Neural cell (in vitro differentiated cells): ENCODE results near the gene SLC1A1. TPM values are rescaled to one million over a fixed set of nuclear protein-coding genes. Genes with fewer than 3 reads are reported as not detected.
A peak's percentile ranks its signal among the peaks of the same experiment; 100 is the strongest.

Experiments used
- H2AFZ ChIP-seq: fragments of 200-600, 300-800 bp; sonication (generic), shearing (Covaris generic); 2 replicates; pipeline ENCODE4 v1.6.0; 2014; ENCODE audit warnings: low read depth, mild to moderate bottlenecking, antibody characterized with exemption, low read length, moderate library complexity
- H3F3A ChIP-seq: fragments of 200-600 bp; shearing (Covaris generic); 2 replicates; pipeline ENCODE4 v1.6.1; 2016; ENCODE audit warnings: mild to moderate bottlenecking, moderate library complexity, mixed read lengths, antibody characterized with exemption, low read length; ENCODE audit not compliant: insufficient read depth, poor library complexity, severe bottlenecking
- H3K27ac ChIP-seq: fragments of 200-600, 300-800 bp; sonication (generic), shearing (Covaris generic); 2 replicates; pipeline ENCODE4 v1.5.1; 2014; ENCODE audit warnings: mild to moderate bottlenecking, low read length, moderate library complexity
- H3K27me3 ChIP-seq: fragments of 300-800, 200-600 bp; sonication (generic), shearing (Covaris generic); 2 replicates; pipeline ENCODE4 v1.6.0; 2014; ENCODE audit warnings: mild to moderate bottlenecking, low read depth, low read length, moderate library complexity; ENCODE audit not compliant: insufficient read depth
- H3K36me3 ChIP-seq: fragments of 300-800, 200-600 bp; sonication (generic), shearing (Covaris generic); 2 replicates; pipeline ENCODE4 v1.5.1; 2014; ENCODE audit warnings: mild to moderate bottlenecking, antibody characterized with exemption, low read length, moderate library complexity; ENCODE audit not compliant: insufficient read depth
- H3K4me2 ChIP-seq: fragments of 300-800, 200-600 bp; sonication (generic), shearing (Covaris generic); 2 replicates; pipeline ENCODE4 v1.6.0; 2014; ENCODE audit warnings: mild to moderate bottlenecking, low read length
- H3K4me3 ChIP-seq: fragments of 300-800, 200-600 bp; sonication (generic), shearing (Covaris generic); 2 replicates; pipeline ENCODE4 v1.5.1; 2014; ENCODE audit warnings: mild to moderate bottlenecking, low read length, moderate library complexity
- H3K79me2 ChIP-seq: fragments of 200-600 bp; shearing (Covaris generic); replicated peaks from 2 replicates; pipeline ENCODE4 v1.6.0; 2014; ENCODE audit warnings: mild to moderate bottlenecking, low read length, moderate library complexity; ENCODE audit not compliant: insufficient read depth
- H3K9ac ChIP-seq: fragments of 300-800, 200-600 bp; sonication (generic), shearing (Covaris generic); 2 replicates; pipeline ENCODE4 v1.6.1; 2016; ENCODE audit warnings: mild to moderate bottlenecking, low read length, mixed read lengths
- H3K9me2 ChIP-seq: fragments of 200-600 bp; shearing (Covaris generic); 2 replicates; pipeline ENCODE4 v1.6.1; 2016; ENCODE audit warnings: mild to moderate bottlenecking, low read length, mixed read lengths; ENCODE audit not compliant: insufficient read depth
- H3K9me3 ChIP-seq: fragments of 200-600, 300-800 bp; sonication (generic), shearing (Covaris generic); 2 replicates; pipeline ENCODE4 v1.6.1; 2016; ENCODE audit warnings: mild to moderate bottlenecking, mixed run types, low read length, moderate library complexity, mixed read lengths
- H4K20me1 ChIP-seq: fragments of 200-600 bp; shearing (Covaris generic); 2 replicates; pipeline ENCODE4 v1.6.1; 2016; ENCODE audit warnings: mild to moderate bottlenecking, mixed run types; ENCODE audit not compliant: insufficient read depth
- EP300 ChIP-seq: fragments of 450-650 bp; conservative IDR thresholded peaks from 2 replicates; pipeline ENCODE4 v1.6.1; 2014; ENCODE audit warnings: antibody characterized with exemption, mild to moderate bottlenecking, moderate library complexity; ENCODE audit not compliant: poor library complexity, severe bottlenecking
- EZH2 ChIP-seq: fragments of 200-600, 300-800 bp; shearing (Covaris generic), sonication (generic); IDR thresholded peaks from 2 replicates; pipeline ENCODE4 v1.6.1; 2014; ENCODE audit warnings: antibody characterized with exemption, low read length, borderline replicate concordance, mild to moderate bottlenecking; ENCODE audit not compliant: insufficient read depth, poor library complexity, severe bottlenecking
- MXI1 ChIP-seq: fragments of 450-650 bp; conservative IDR thresholded peaks from 2 replicates; pipeline ENCODE4 v1.6.1; 2014; ENCODE audit warnings: antibody characterized with exemption, mild to moderate bottlenecking; ENCODE audit not compliant: poor library complexity, severe bottlenecking
- POLR2AphosphoS5 ChIP-seq: IDR thresholded peaks from 2 replicates; pipeline ENCODE4 v1.6.1; 2012
- RAD21 ChIP-seq: fragments of 450-650 bp; conservative IDR thresholded peaks from 2 replicates; pipeline ENCODE4 v1.6.1; 2014; ENCODE audit warnings: antibody characterized with exemption, mild to moderate bottlenecking, moderate library complexity
- SMC3 ChIP-seq: fragments of 450-650 bp; conservative IDR thresholded peaks from 2 replicates; pipeline ENCODE4 v1.6.1; 2014; ENCODE audit warnings: antibody characterized with exemption, mild to moderate bottlenecking, moderate library complexity; ENCODE audit not compliant: poor library complexity
- TAF1 ChIP-seq: IDR thresholded peaks from 2 replicates; pipeline ENCODE4 v1.6.1; 2012; ENCODE audit warnings: low read depth
- polyA plus RNA-seq: library from polyadenylated mRNA; depleted of rRNA; stranded (reverse); fragments of >200 nt; gene quantifications from 2 replicates; pipeline ENCODE4 v1.2.3, GENCODE V29; 2014
- TF ChIP-seq, protein P1 (sequence below): IDR thresholded peaks from 2 replicates; pipeline ENCODE4 v1.6.1; 2012; ENCODE audit warnings: borderline replicate concordance
- TF ChIP-seq, protein P2 (sequence below): fragments of 450-650 bp; IDR thresholded peaks from 2 replicates; pipeline ENCODE4 v1.5.1; 2014; ENCODE audit warnings: antibody characterized with exemption, mild to moderate bottlenecking, moderate library complexity; ENCODE audit not compliant: poor library complexity, severe bottlenecking

The SLC1A1 gene
- polyA plus RNA-seq, 1 donor from 2014 or later, result 30.8 TPM

DNA sequence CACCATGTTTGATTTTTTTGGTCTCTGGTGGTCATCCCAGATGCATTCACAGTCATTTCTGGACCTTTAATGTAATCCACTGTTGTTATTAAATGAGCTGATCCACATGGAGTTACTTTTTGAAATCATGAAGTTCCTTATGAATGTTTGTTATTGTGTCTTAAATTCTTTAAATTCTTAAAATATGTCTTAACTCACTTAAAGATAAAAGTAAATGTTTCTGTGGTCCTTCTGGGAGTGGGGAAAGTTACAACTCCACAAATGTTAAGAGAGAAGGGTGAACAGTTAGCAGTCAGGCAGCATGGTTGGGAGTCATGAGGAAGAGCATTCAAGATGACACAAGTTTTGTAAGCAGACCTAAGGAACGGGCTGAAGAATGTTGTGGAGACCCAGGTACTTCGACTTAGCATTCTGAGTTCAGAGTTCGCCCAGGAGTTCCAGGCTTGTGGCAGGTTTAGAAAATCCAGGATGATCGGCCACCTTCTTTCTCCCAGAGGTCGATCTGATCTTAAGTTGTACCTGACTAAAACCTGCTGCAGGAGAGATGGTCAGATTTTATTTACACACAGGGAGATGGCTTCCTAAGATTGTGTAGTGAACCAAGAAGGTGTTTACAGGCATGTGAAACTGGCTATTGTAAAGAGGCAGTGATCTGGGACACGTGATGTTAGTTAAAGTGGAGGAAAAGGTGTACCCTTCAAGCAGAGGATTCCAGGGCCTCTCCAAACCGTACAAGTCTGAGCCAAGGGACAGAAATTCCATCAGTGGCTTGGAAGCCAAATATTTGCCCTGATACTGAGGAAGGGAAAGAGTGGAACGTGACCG lies 17.2 kb downstream of the SLC1A1 start:
- Histone ChIP-seq H3K9me3 (no peaks in the 10 kb centered on the region), H3K9ac (no peak overlapping the region), H4K20me1 (no peaks in the 10 kb centered on the region), H3K27ac (no peak overlapping the region), H3K79me2 (no peaks in the 10 kb centered on the region), H2AFZ (no peak overlapping the region), H3K27me3 (no peaks in the 10 kb centered on the region), H3K4me2 (no peak overlapping the region), H3K4me3 (no peak overlapping the region), H3K36me3 (peaks cover 4% of the 10 kb centered on the region), H3K9me2 (no peaks in the 10 kb centered on the region), H3F3A (no peaks in the 10 kb centered on the region)
- TF ChIP-seq SMC3 (no peak), TAF1 (no peak), RAD21 (no peak), EP300 (no peak), MXI1 (no peak), POLR2AphosphoS5 (no peak), EZH2 (no peak)
- TF ChIP-seq, protein P1, sequence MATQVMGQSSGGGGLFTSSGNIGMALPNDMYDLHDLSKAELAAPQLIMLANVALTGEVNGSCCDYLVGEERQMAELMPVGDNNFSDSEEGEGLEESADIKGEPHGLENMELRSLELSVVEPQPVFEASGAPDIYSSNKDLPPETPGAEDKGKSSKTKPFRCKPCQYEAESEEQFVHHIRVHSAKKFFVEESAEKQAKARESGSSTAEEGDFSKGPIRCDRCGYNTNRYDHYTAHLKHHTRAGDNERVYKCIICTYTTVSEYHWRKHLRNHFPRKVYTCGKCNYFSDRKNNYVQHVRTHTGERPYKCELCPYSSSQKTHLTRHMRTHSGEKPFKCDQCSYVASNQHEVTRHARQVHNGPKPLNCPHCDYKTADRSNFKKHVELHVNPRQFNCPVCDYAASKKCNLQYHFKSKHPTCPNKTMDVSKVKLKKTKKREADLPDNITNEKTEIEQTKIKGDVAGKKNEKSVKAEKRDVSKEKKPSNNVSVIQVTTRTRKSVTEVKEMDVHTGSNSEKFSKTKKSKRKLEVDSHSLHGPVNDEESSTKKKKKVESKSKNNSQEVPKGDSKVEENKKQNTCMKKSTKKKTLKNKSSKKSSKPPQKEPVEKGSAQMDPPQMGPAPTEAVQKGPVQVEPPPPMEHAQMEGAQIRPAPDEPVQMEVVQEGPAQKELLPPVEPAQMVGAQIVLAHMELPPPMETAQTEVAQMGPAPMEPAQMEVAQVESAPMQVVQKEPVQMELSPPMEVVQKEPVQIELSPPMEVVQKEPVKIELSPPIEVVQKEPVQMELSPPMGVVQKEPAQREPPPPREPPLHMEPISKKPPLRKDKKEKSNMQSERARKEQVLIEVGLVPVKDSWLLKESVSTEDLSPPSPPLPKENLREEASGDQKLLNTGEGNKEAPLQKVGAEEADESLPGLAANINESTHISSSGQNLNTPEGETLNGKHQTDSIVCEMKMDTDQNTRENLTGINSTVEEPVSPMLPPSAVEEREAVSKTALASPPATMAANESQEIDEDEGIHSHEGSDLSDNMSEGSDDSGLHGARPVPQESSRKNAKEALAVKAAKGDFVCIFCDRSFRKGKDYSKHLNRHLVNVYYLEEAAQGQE, result no peak
- TF ChIP-seq, protein P2, sequence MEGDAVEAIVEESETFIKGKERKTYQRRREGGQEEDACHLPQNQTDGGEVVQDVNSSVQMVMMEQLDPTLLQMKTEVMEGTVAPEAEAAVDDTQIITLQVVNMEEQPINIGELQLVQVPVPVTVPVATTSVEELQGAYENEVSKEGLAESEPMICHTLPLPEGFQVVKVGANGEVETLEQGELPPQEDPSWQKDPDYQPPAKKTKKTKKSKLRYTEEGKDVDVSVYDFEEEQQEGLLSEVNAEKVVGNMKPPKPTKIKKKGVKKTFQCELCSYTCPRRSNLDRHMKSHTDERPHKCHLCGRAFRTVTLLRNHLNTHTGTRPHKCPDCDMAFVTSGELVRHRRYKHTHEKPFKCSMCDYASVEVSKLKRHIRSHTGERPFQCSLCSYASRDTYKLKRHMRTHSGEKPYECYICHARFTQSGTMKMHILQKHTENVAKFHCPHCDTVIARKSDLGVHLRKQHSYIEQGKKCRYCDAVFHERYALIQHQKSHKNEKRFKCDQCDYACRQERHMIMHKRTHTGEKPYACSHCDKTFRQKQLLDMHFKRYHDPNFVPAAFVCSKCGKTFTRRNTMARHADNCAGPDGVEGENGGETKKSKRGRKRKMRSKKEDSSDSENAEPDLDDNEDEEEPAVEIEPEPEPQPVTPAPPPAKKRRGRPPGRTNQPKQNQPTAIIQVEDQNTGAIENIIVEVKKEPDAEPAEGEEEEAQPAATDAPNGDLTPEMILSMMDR, result no peak

DNA sequence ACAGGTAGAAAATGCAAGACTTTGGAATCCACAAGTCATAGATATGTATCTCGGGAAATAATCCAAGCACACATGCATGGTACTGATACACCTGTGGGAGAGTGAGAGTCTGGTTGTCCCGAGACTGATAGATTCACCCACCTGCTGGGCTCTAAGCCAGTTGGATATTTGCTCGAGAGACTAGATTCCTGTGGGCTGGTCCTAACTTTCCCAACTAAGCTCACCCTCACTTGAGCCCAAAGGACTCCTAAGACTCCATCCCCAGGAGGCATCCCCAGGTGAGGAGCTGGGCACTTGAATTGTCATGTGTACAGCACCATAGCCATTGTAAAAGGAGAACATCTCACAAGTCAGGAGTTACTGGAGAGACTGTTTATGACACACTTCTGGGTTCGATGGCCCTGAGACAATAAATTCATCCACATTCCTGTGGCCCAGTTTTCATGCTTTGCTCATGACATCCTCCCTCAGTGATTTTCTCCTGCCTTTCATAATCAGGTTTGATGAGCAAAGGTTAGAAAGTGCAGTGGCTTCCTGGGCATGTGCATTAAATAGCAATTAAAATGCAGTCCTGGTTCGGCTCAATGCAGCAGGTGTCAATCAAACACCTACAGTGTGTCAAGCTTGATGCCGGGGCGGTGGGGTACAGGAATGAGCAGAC lies 18.1 kb downstream of the SLC1A1 start:
- Histone ChIP-seq H3K79me2 (no peaks in the 10 kb centered on the region), H3K27ac (no peak overlapping the region), H3K9me3 (no peaks in the 10 kb centered on the region), H4K20me1 (no peaks in the 10 kb centered on the region), H3K9me2 (no peaks in the 10 kb centered on the region), H3K4me2 (no peak overlapping the region), H2AFZ (no peak overlapping the region), H3F3A (no peaks in the 10 kb centered on the region), H3K27me3 (no peaks in the 10 kb centered on the region), H3K36me3 (peaks cover 4% of the 10 kb centered on the region), H3K4me3 (peak overlapping the region; percentile 20), H3K9ac (no peak overlapping the region)
- no peak for TF ChIP-seq TAF1
